H4 (cell line): ENCODE results near the gene SBDS. TPM values are rescaled to one million over a fixed set of nuclear protein-coding genes. Genes with fewer than 3 reads are reported as not detected.

Experiments used
- DNase-seq: peaks from one replicate; pipeline ENCODE4 v3.0.0-alpha.2; 2015; ENCODE audit warnings: low spot score
- total RNA-seq: library from RNA; depleted of rRNA; stranded (reverse); fragments of >200 nt; shearing (Covaris generic); gene quantifications from 2 replicates; pipeline ENCODE4 v1.2.3, GENCODE V29; 2014; rRNA removed

Gene SBDS
- total RNA-seq, 1 experiment from 2014 or later = 76.6 TPM

DNA sequence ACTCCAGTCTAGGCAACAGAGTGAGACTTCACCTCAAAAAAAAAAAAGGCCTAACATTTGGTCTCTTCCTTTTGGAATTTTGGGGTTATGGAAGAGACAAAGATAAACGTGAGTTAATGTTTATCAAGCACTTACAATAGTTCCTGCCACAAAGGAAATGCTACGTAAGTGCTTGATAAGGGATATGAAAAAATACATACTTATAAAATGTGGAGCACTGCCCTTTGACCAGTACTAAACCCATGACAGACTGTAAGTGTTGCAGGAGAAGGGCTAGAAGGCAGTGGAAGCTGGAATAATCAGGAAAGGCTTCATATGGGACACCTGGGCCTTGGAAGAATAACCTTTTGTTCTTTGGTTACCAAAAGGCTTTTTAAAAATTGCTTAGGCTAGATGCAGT is 48.8 kb downstream of the SBDS start:
- no peak for DNase-seq

DNA sequence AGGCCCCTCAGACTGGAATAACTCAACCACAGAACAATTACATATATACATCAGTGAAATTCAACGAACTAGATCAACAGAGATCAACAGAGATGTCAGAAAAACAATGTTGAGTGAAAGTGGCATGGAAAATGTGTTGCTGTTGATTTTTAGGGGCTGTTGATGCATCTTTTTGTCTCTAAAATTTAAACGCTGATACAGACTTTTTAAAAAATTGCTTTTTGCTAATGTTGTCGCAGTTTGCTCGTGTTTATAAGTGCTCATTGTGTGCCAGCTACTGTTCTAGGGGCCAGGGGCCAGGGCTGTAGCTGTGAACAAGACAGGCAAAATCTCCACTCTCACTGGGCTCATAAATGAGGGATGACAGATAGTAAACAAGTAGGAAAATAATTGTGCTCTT is 56.1 kb downstream of the SBDS start:
- no peak for DNase-seq

DNA sequence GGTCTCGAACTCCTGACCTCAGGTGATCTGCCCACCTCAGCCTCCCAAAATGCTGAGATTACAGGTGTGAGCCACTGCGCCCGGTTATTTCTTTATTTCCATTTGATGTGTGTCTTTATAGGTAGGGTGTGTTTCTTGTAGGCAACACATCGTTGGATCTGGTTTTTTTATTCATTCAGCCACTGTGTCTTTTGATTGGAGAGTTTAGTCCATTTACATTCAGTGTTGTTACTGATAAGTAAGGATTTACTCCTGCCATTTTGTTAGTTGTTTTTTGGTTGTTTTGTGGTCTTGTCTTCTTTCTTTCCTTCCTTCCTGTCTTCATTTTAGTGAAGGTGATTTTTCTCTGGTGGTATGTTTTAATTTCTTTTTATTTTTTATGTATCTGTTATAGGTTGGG is 57.4 kb downstream of the SBDS start:
- no peak for DNase-seq

Other genes starting within 250 kb of the SBDS start
- 117 and 142 TPM in 2 replicates for gene TMEM248, start 74.4 kb downstream of the SBDS start, total RNA-seq
- 35.9 and 40.6 TPM in 2 replicates for gene TYW1, start 1.2 kb upstream of the SBDS start, total RNA-seq